ENCODE data around the gene MATN1. TPM values are rescaled to one million over a fixed set of nuclear protein-coding genes. Genes with fewer than 3 reads are reported as not detected.

The MATN1 gene
- polyA plus RNA-seq, 1 donor (not counting 4 experiments of a cell fraction or from before 2014, with no cell fraction given): 0.05 TPM

- Histone ChIP-seq H3K79me2 (ENCODE audit: control insufficient read depth, insufficient read depth, low read length) (no peaks in the 10 kb centered on the region), H4K20me1 (ENCODE audit: control insufficient read depth, extremely low read depth, insufficient read depth, low read length) (no peaks in the 10 kb centered on the region), H3K9me1 (ENCODE audit: control insufficient read depth, extremely low read depth, insufficient read depth, low read length) (no peaks in the 10 kb centered on the region), H3K27me3 (ENCODE audit: control insufficient read depth, extremely low read depth, insufficient read depth, low read length) (no peaks in the 10 kb centered on the region), H2AFZ (ENCODE audit: control insufficient read depth, low read length) (no peak overlapping the region), H3K4me3 (ENCODE audit: control insufficient read depth in 2 of 3, extremely low read depth in 1 of 3, insufficient read depth in 2 of 3, low read depth in 1 of 3, low read length in 3 of 3) (no peak overlapping the region), H3K9me3 (ENCODE audit: control insufficient read depth, low read depth, low read length) (no peaks in the 10 kb centered on the region), H3K36me3 (ENCODE audit: control insufficient read depth in 2 of 2, extremely low read depth in 1 of 2, insufficient read depth in 2 of 2, low read length in 2 of 2) (no peaks in the 10 kb centered on the region), H3K9ac (ENCODE audit: control insufficient read depth, extremely low read depth, insufficient read depth, low read length) (no peak overlapping the region), H3K27ac (ENCODE audit: control insufficient read depth, insufficient read depth, low read length) (no peak overlapping the region), H3K4me1 (ENCODE audit: control insufficient read depth, extremely low read depth, insufficient read depth, low read length) (no peaks in the 10 kb centered on the region), H3K4me2 (ENCODE audit: control insufficient read depth, extremely low read depth, insufficient read depth, low read depth, low read length) (no peak overlapping the region)
- DNase-seq (ENCODE audit: low read depth, low spot score) (no peak), FAIRE-seq (peak; percentile 88)
- dilution Hi-C loops (cut with MboI; ENCODE audit: extremely low pct_ligation_motif_present, low sequenced_read_pairs): no loop called here
- TF ChIP-seq CTCF (optimal IDR thresholded peaks at IDR 0.05 in 1 of 3, IDR thresholded peaks at IDR 0.05 in 1 of 3, conservative IDR thresholded peaks at IDR 0.05 in 1 of 3; ENCODE audit: extremely low read depth in 1 of 3, insufficient read depth in 2 of 3, low read length in 3 of 3) (peak; percentile 87 to 100 (median 96)), EZH2 (IDR thresholded peaks at IDR 0.05; ENCODE audit: low read length) (no peak)
Observed at GRCh38 chr1:30707412-30708360, 15.7 kb downstream of the MATN1 start.

- H2AFZ ChIP-seq (ENCODE audit: control insufficient read depth, low read length): no peak overlapping the region
- no peaks in the 10 kb centered on the region for H3K9me3 ChIP-seq (ENCODE audit: control insufficient read depth, low read depth, low read length)
- H4K20me1 ChIP-seq (ENCODE audit: control insufficient read depth, extremely low read depth, insufficient read depth, low read length): no peaks in the 10 kb centered on the region
- TF ChIP-seq EZH2 (IDR thresholded peaks at IDR 0.05; ENCODE audit: low read length) (no peak), CTCF (optimal IDR thresholded peaks at IDR 0.05 in 1 of 3, IDR thresholded peaks at IDR 0.05 in 1 of 3, conservative IDR thresholded peaks at IDR 0.05 in 1 of 3; ENCODE audit: extremely low read depth in 1 of 3, insufficient read depth in 2 of 3, low read length in 3 of 3) (no peak)
- FAIRE-seq (peak; percentile 13), DNase-seq (ENCODE audit: low read depth, low spot score) (no peak)
- H3K4me1 ChIP-seq (ENCODE audit: control insufficient read depth, extremely low read depth, insufficient read depth, low read length): peaks cover 4% of the 10 kb centered on the region
- dilution Hi-C loops (cut with MboI; ENCODE audit: extremely low pct_ligation_motif_present, low sequenced_read_pairs): no loop called here
- H3K36me3 ChIP-seq (ENCODE audit: control insufficient read depth in 2 of 2, extremely low read depth in 1 of 2, insufficient read depth in 2 of 2, low read length in 2 of 2): no peaks in the 10 kb centered on the region
- H3K27ac ChIP-seq (ENCODE audit: control insufficient read depth, insufficient read depth, low read length): no peak overlapping the region
- no peaks in the 10 kb centered on the region for H3K9me1 ChIP-seq (ENCODE audit: control insufficient read depth, extremely low read depth, insufficient read depth, low read length)
- no peak overlapping the region for H3K4me3 ChIP-seq (ENCODE audit: control insufficient read depth in 2 of 3, extremely low read depth in 1 of 3, insufficient read depth in 2 of 3, low read depth in 1 of 3, low read length in 3 of 3)
- H3K27me3 ChIP-seq (ENCODE audit: control insufficient read depth, extremely low read depth, insufficient read depth, low read length): no peaks in the 10 kb centered on the region
- H3K4me2 ChIP-seq (ENCODE audit: control insufficient read depth, extremely low read depth, insufficient read depth, low read depth, low read length): no peak overlapping the region
- no peak overlapping the region for H3K9ac ChIP-seq (ENCODE audit: control insufficient read depth, extremely low read depth, insufficient read depth, low read length)
- no peaks in the 10 kb centered on the region for H3K79me2 ChIP-seq (ENCODE audit: control insufficient read depth, insufficient read depth, low read length)
Observed at GRCh38 chr1:30706528-30706927, 16.9 kb downstream of the MATN1 start.

All from keratinocyte (primary cell).